UCSD-AML1 (cell line): Measurements from ENCODE around the gene EDNRA.

ENCODE experiments used
- DNase-seq: peaks from one replicate; lab custom pipeline; 2025; ENCODE audit not compliant: unreplicated experiment; lab: John Stamatoyannopoulos, UW

Gene EDNRA

GRCh38 chr4:147496500-147496899, 15.6 kb downstream of the EDNRA start:
- DNase-seq, result no peak

- DNase-seq, result no peak
Measured at GRCh38 chr4:147498031-147498660, 17.2 kb downstream of the EDNRA start.

DNA sequence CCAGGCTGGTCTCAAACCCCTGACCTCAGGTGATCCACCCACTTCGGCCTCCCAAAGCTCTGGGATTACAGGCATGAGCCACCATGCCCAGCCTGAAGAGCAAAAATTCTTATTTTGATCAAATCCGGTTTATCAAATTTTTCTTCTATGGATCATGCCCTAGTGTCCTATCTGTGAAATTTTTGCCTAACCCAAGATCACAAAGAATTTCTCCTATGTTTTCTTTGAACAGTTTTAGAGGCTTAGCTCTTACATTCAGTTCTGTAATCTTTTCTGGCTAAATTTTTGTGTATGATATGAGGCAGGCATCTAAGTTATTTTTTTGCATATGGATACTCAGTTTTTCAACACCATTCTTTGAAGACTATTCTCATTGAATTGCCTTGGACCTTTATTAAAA, 27.4 kb downstream of the EDNRA start:
- DNase-seq, result no peak

DNA sequence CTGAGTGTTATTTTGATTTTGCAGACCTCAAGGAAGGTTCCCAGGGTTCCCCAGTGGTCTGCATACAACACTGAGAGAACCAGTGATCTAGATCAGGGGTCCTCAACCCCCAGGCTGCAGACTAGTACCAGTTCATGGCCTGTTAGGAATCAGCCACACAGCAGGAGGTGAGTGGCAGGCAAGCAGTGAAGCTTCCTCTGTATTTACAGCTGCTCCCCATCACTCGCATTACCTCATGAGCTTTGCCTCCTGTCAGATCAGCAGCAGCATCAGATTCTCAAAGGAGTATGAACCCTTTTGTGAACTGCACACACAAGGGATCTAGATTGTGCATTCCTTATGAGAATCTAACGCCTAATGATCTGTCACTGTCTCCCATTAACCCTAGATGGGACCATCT, 28.5 kb downstream of the EDNRA start:
- no peak for DNase-seq

DNA sequence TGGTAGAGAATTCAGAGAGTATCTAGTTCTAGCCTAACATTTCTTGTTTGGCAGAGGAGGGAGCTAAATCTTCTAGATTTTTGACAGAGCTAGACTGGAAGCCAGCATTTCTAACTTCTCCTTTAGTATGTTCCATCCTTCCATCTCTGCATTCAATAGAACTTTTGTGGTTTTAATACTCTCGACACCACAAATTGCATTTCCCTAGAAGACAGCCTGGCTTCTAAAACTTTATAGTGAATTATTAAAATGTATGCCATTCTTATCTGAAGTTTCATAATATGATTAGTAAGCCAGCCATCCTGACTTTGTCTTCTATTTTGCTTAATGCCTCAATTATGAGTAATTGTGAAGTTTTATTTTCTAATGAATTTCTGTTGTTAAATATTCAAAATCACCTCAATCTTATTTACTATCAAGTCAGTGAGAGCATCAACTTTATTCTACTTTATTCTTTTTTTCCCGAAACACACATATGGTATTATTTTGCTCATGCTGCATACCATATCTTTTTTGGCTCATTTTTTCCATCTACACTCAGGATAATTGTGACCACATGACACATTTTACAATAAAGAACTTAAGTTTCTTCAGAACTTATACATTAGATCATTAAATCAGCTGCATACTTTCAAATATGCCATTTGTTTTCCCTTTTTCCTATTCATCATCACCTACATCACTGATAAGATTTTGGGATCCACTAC, 30.2 kb downstream of the EDNRA start:
- DNase-seq, result no peak

DNA sequence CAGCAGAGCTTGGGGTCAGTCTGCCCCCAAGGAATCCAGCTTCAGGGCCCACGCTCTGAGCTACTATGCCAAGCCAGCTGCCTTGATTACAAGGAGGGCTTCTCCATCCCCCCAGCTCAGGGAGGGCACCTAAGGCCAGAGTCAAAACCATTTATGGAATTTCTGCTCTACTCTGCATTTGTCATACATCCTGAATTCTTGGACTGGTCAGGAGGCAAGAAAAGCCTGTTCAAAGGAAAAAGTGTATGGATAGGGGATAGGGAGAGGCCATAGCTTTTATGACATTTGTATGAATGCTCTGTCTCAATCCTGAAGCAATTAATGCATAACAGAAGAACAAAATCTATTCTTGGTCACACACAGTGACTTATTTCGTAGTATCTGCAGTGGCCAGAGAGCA, 32.2 kb downstream of the EDNRA start:
- no peak for DNase-seq

DNA sequence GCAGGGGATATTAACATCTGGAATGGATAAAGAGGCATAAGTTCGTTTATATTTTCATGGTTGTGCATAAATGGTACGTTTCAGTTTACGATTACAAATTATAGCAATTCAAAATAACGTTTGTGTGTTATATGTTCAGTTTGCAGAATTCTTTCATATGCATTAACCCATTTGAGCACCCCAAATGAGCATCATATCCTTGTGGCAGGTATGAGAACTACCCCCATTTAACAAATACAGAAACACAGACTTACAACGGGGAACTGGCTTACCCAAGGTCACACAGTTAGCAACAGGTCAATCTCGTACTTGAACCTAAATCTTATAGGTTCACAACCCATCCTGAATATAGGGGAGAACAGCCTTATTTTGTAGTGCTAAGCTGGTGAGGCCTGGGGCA, 33.1 kb downstream of the EDNRA start:
- DNase-seq, result no peak

DNA sequence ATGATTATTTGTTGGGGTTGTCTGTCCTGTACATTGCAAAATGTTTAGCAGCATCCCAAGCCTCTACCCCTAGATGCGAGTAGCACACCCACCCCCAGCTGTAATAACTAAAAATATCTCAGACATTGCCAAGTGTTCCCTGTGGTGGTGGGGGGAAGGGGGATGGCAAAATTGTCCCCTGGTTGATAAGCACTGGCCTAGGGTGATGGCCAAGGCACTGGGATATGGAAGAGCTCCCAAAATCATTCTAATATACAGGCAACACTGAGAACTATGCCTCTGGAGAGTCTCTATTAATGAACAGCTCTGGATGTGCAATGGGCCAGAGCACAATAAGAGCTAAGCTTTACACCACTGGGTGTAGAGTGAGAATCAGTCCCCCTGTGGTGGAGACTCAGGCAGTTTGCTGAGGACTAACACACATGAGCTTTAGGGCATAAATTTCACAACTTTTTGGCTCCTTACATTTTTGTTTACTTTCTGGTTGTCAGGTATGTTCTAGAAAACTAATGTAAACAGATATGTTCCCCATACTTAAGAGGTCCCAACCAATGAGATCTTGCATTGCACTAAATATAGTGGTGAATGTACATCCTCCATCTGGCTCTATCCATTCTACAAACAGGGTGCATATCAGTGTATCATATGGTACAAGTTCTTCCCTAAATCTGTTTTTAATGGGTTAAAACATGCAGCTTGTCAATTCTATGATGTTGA, 34.5 kb downstream of the EDNRA start:
- no peak for DNase-seq

- no peak for DNase-seq
Measured at GRCh38 chr4:147516133-147516532, 35.2 kb downstream of the EDNRA start.

- no peak for DNase-seq
Measured at GRCh38 chr4:147518086-147518485, 37.2 kb downstream of the EDNRA start.

- DNase-seq, result peak; percentile 13
Measured at GRCh38 chr4:147518846-147519767, 38.2 kb downstream of the EDNRA start.

- DNase-seq, result no peak
Measured at GRCh38 chr4:147524601-147525000, 43.7 kb downstream of the EDNRA start.

DNA sequence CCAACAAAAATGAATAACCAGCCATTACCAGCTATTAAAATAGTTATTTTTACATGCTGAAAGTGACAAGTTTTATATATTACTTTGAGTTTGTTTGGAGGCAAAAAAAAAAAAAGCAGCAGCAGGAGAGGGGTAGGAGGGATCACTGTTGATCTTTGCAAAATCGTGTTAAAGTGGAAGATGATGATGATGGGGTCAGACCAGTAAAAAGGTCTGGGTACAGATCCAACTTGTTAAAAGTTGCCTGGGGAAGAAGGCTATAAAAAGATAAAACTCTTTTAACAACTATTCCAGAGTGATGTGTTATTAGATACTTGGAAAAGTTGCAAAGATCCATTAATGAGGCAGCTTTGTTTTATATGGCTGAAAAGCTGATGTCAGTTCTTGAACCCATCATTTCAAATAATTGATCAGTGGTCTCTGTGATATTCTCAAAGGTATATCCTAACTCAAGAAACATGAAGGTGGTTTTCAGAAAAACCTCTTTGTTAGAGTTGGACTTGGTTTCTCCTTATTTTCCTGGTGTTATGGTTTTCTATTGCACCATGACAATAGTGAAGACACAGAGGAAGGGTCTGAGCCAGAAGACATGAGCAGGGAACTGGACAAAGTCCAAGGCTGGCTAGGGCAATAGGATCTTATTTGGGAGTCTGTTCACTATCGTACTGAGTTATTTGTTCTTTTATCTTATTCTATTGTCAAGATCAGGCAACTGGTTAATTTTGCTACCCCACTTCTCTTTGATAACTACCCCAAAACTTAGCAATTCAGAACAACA, 44.8 kb downstream of the EDNRA start:
- DNase-seq, result no peak

GRCh38 chr4:147526272-147526654, 45.4 kb downstream of the EDNRA start:
- no peak for DNase-seq

DNA sequence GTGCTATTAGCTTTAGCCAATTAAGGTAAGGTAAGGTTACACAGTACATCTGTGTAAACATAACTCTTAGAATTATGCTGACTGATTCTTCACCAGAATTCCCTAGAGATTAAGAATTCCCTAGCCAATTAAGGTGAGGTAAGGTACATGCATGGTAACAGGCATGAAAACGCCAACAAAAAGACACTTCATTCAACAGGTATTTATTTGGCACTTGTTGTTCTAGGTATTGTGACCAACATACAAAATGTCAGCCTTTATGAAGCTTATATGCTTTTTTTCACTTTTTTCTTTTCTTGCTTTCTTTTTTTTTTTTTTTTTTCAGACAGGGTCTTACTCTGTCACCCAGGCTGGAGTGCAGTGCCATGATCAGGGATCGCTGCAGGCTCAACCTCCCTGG, 47.2 kb downstream of the EDNRA start:
- no peak for DNase-seq

DNA sequence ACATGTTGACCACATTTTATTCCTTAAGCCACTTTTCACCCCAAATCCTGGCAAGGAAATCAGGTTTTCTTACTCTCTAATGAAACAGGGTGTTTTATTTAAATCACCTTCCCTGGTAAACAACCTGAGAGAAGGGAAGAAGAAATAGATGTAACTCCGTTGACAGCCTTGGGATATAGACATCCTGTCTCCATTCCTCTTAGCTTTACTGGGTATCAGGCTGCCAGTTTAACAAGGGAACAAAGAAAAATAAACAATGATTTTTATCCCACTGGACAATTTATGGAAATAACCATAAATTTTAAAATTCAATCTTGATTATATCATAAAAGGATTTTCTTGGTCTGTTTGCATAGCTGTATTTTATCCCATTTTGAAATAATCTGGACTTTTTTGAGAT, 49.2 kb downstream of the EDNRA start:
- no peak for DNase-seq

DNA sequence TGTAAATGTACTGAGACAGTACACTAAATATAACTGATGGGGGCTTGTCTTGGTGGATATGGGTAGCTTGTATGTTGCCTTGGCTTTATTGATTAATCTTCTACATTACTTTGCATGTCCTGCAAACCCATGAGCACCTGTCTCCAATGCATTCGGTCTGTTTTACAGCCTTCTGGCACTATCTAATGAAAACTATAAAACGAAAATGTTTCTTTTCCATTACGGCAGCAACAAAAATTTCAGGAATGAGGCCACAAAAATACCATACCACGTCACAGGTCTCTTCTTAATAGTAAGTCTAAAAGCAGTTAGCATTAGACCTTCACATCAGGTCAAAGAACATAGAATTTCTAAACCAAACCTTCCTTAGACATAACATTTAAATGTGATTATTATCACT, 49.8 kb downstream of the EDNRA start:
- no peak for DNase-seq

- DNase-seq, result no peak
Measured at GRCh38 chr4:147532896-147533295, 52.0 kb downstream of the EDNRA start.

DNA sequence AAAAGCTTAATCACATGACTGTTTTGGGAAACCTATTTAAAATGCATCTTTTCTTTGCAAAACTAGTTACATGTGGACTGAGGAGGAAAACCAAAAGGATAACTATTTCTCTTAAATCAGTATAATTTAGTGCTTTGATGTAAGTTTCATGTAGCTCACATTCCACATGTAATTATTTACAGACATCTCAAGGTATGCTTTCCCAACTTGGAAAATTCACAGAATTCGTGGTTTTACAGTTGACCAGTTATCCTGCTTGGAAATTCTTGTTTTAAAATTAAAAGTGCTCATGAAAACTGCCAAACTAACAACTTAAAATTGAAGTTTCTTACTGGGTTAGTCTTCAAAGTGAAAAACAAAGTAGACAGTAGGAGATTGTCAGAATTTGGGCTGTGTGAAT, 52.4 kb downstream of the EDNRA start:
- DNase-seq, result no peak

DNA sequence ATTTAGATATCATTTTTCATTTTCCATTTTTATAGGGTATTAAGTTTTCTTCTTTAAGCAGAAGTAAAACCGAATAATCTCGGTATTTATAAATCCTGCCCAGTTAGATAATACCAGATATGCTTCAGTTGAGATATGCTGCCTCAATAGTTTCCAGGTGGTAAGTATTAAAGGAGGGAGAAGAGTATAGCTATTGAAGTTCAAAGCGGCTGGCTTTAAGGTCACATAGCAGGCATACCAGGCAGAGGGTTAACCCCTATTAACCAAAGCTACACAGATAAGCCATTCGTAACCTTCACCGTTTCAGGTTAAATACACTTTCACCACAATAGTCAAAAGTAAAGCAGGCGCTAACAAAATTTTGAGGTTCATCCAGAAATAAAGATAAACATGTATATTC, 54.2 kb downstream of the EDNRA start:
- DNase-seq, result no peak

DNA sequence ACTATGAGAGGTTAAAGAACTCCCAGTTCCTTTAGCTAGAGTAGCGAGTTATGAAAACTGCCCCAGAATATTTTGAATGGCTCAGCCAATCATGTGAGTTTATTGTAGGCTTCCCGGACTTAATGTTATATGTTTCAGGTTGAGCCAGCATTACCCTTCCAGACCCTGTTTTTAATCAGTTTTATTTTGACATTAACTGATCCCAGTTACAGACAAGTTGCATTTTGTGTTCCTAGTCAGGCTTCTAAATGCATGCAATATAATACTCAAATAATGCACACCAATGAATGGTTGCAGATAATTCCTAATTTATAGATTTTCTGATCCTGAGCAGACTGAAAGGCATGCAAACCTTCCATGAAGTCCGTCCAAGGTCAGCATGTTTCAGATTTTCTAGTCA, 57.8 kb downstream of the EDNRA start:
- no peak for DNase-seq
